Sigmoid colon (tissue), 4 donors: Measurements from ENCODE around the gene POMT1.

Experiments used
- CTCF ChIP-seq, 4 experiments: fragments of 450-650 bp in 3 of 4; fragments of 200-600 bp in 1 of 4; IDR thresholded peaks; one replicate each; pipeline ENCODE4 v1.5.1; 2016 to 2019; ENCODE audit warnings: antibody characterized with exemption in 4 of 4, mild to moderate bottlenecking in 3 of 4, moderate library complexity in 2 of 4
- EP300 ChIP-seq, 4 donors: sonication (generic); formaldehyde crosslinking; IDR thresholded peaks; one replicate each; pipeline ENCODE4 v1.6.1; 2017; ENCODE audit warnings: antibody characterized with exemption in 4 of 4

GRCh38 chr9:131476777-131477345, 25.9 kb upstream of the POMT1 start:
- no peak for TF ChIP-seq CTCF (IDR thresholded peaks at IDR 0.05)
- TF ChIP-seq EP300 (IDR thresholded peaks at IDR 0.05) = no peak
